Prostate gland (tissue), 2 donors: ENCODE data around the gene ADAM10. TPM values are rescaled to one million over a fixed set of nuclear protein-coding genes. Genes with fewer than 3 reads are reported as not detected.

ENCODE experiments used
- DNase-seq: peaks from one replicate; pipeline ENCODE4 v3.0.0-alpha.2; 2019; ENCODE audit warnings: low spot score
- H3K27ac ChIP-seq, 2 donors: fragments of 200-600 bp; sonication (generic); 2 replicates each; pipeline ENCODE4 v1.5.1; 2017 to 2019
- H3K27me3 ChIP-seq: fragments of 200-600 bp; sonication (generic); replicated peaks from 2 replicates; pipeline ENCODE4 v1.5.1; 2019; ENCODE audit not compliant: insufficient read depth
- H3K36me3 ChIP-seq, 2 donors: fragments of 200-600 bp; sonication (generic); 1 replicate in 1 of 2; 2 replicates in 1 of 2; pipeline versions ENCODE4 v1.5.1 to v1.8.1; 2017 to 2019
- H3K4me1 ChIP-seq: fragments of 200-600 bp; sonication (generic); replicated peaks from 2 replicates; pipeline ENCODE4 v1.5.1; 2019
- H3K4me3 ChIP-seq, 2 donors: fragments of 200-600 bp; sonication (generic); 2 replicates each; pipeline ENCODE4 v1.5.1; 2017 to 2019
- H3K9me3 ChIP-seq: fragments of 200-600 bp; sonication (generic); 2 replicates; pipeline ENCODE4 v1.5.1; 2017
- POLR2A ChIP-seq: fragments of 450-650 bp; IDR thresholded peaks from one replicate; pipeline ENCODE4 v1.6.1; 2016; ENCODE audit warnings: antibody characterized with exemption, mild to moderate bottlenecking
- POLR2AphosphoS5 ChIP-seq: sonication (generic); formaldehyde crosslinking; IDR thresholded peaks from one replicate; pipeline ENCODE4 v1.6.1; 2017; ENCODE audit warnings: antibody characterized with exemption
- WGBS: methylation state at CpG from one replicate; pipeline ENCODE4 v1.1.5; 2018; 5-methylcytosine and 5-hydroxymethylcytosine counted together
- intact Hi-C: fragments of 100-400 bp; cut with DNase I; formaldehyde crosslinking; loops from one replicate; pipeline ENCODE4 v1.14.2; 2022
- total RNA-seq, 2 donors: library from RNA; depleted of rRNA; stranded (reverse); fragments of >200 nt; gene quantifications; one replicate each; pipeline ENCODE4 v1.1.0, GENCODE V29; 2016
- TF ChIP-seq, protein P1 (sequence below), 4 experiments: fragments of 200-600 bp in 2 of 4; fragments of 450-650 bp in 2 of 4; sonication (generic) in 2 of 4; IDR thresholded peaks; 1 replicate in 3 of 4; 2 replicates in 1 of 4; pipeline ENCODE4 v1.5.1; 2016 to 2019; ENCODE audit warnings: antibody characterized with exemption in 4 of 4, mild to moderate bottlenecking in 2 of 4, moderate library complexity in 2 of 4

The ADAM10 gene
- total RNA-seq, 2 donors from 2014 or later: 74.4 to 95.0 TPM

DNA sequence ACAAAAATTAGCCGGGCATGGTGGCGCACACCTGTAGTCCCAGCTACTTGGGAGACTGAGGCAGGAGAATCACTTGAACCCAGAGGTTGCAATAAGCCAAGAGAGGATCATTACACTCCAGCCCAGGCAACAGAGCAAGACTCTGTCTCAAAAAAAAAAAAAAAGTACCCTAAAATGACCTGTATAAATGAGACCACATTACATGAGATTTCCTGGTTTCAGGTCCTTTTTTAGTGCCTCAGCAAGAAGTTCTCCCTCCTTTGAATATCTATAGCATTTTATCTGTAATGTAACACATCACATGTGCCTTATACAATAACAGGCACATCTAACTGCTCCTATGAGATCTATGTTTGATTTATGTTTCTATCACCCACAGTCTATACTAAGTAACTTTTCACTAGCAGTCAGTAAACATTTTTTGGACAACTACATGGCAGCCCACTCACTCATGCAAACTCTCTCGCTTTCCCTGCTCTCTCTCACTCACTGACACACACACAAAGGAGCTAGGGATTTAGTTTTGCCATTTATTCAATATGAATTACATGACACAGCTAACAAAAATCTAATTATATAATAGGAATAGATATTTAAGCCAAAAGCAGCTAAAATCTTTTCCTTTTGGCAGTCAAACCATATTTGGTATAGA is 34.1 kb downstream of the ADAM10 start:
- H3K4me1 ChIP-seq: no peaks in the 10 kb centered on the region
- no peaks in the 10 kb centered on the region for H3K27me3 ChIP-seq
- intact Hi-C loops: no loop called here
- no peak overlapping the region for H3K4me3 ChIP-seq
- H3K27ac ChIP-seq: no peak overlapping the region
- WGBS: 100% methylated on average over 3 of the region's 3 CpGs
- no peaks in the 10 kb centered on the region for H3K9me3 ChIP-seq
- H3K36me3 ChIP-seq: no peaks in the 10 kb centered on the region
- TF ChIP-seq POLR2AphosphoS5: no peak
- TF ChIP-seq POLR2A: no peak
- TF ChIP-seq, protein P1, sequence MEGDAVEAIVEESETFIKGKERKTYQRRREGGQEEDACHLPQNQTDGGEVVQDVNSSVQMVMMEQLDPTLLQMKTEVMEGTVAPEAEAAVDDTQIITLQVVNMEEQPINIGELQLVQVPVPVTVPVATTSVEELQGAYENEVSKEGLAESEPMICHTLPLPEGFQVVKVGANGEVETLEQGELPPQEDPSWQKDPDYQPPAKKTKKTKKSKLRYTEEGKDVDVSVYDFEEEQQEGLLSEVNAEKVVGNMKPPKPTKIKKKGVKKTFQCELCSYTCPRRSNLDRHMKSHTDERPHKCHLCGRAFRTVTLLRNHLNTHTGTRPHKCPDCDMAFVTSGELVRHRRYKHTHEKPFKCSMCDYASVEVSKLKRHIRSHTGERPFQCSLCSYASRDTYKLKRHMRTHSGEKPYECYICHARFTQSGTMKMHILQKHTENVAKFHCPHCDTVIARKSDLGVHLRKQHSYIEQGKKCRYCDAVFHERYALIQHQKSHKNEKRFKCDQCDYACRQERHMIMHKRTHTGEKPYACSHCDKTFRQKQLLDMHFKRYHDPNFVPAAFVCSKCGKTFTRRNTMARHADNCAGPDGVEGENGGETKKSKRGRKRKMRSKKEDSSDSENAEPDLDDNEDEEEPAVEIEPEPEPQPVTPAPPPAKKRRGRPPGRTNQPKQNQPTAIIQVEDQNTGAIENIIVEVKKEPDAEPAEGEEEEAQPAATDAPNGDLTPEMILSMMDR (IDR thresholded peaks at IDR 0.05): no peak
- no peak for DNase-seq

DNA sequence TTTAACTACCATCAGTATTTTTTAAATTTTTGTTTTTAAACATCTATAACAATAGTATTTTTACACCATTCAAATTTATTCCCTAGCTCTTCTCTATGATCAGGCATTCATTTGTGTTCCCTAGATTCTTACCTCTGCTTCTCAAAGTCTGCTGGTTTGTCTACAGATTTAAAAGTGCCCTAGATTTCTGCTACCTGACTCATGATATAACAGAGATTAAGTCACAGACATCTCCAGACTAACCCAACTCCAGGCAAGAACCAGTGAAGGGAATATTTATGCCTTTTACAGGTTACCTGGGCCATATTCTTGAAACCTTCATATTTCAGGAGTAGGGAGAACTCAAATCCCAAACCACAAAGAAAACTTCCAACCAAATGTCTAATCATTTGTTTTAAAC is 38.8 kb downstream of the ADAM10 start:
- Histone ChIP-seq H3K4me1 (no peaks in the 10 kb centered on the region), H3K9me3 (no peaks in the 10 kb centered on the region), H3K36me3 (no peaks in the 10 kb centered on the region), H3K27ac (no peak overlapping the region), H3K27me3 (no peaks in the 10 kb centered on the region), H3K4me3 (no peak overlapping the region)
- TF ChIP-seq POLR2AphosphoS5 (no peak), POLR2A (no peak)
- TF ChIP-seq, protein P1 (IDR thresholded peaks at IDR 0.05): no peak
- DNase-seq: no peak
- intact Hi-C loops: no loop called here

DNA sequence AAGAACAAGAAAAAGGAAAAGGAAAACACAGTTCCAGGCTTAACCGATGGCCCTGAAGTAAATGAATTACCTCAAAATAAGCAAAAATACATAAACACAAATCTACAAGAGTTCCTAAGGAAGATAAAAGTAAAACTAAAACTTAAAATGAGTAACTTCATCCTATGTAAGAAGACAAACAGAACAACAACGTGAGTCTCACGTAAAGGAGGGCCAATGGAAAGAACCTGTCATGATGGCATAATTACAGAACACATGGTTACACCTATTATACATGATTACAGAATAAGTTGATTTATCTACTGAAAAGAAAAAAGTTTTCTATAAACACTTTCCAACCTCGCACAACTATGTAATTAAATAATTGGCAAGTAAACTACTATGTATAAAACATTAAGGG is 42.1 kb downstream of the ADAM10 start:
- Histone ChIP-seq H3K9me3 (no peaks in the 10 kb centered on the region), H3K36me3 (no peaks in the 10 kb centered on the region), H3K4me1 (no peaks in the 10 kb centered on the region), H3K27me3 (no peaks in the 10 kb centered on the region), H3K4me3 (no peak overlapping the region), H3K27ac (no peak overlapping the region)
- DNase-seq: no peak
- WGBS: 89% methylated on average over 4 of the region's 4 CpGs
- intact Hi-C loops: no loop called here
- TF ChIP-seq POLR2AphosphoS5: no peak
- TF ChIP-seq, protein P1 (IDR thresholded peaks at IDR 0.05): no peak
- no peak for TF ChIP-seq POLR2A

DNA sequence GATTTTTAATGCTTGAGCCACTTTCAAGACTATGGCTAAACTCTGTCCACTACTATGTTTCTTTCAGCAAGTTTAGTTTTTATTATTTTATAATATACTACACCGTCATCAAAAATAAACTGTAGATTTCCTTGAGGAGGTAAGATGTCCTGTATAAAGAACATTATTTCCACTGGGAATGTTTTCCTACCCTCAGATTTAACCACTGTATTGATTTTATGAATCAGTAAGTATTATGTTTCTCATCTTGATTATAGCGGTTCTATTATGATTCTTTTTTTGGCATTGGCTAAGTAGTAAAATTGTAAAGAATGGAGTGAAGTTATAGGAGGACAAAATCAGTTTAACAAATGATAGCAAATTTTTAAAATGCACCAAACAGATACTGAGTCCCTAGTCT is 44.4 kb downstream of the ADAM10 start:
- H3K27me3 ChIP-seq: no peaks in the 10 kb centered on the region
- H3K36me3 ChIP-seq: no peaks in the 10 kb centered on the region
- H3K9me3 ChIP-seq: no peaks in the 10 kb centered on the region
- no peak for DNase-seq
- TF ChIP-seq, protein P1 (IDR thresholded peaks at IDR 0.05): no peak
- TF ChIP-seq POLR2AphosphoS5 (no peak), POLR2A (no peak)
- intact Hi-C loops: no loop called here
- 62% methylated on average over 2 of the region's 2 CpGs for WGBS
- H3K4me1 ChIP-seq: no peaks in the 10 kb centered on the region
- H3K4me3 ChIP-seq: no peak overlapping the region
- H3K27ac ChIP-seq: no peak overlapping the region

DNA sequence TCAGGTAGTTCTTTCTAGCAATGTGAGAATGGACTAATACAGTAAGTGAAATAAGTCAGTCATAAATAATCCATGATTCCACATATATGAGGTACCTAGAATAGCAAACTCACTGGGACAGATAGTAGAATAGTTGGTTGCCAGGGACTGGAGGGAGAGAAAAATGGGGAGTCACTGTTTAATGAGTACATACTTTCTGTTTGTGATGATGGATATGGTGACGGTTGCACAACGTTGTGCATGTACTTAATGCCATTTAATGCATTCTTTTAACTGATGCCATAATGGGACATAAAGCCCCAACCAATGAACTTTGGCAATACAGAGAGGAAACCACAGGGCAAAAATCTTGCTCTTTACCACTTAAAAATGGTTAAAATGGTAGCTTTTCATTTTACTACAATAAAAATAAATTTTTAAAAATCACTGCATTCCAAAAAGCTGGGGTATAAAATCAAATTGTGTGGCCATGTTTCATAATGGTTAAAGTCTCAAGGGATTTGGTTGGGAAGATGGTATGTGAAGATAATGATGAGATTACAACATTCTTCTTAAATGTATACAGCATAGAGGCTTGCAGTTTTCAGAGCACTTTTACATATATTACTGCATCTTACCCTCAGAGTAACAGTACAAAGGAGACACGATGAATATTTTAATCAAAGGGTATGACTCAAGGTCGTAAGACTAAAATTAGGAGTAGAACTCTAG is 45.2 kb downstream of the ADAM10 start:
- Histone ChIP-seq H3K36me3 (no peaks in the 10 kb centered on the region), H3K4me3 (no peak overlapping the region), H3K27me3 (no peaks in the 10 kb centered on the region), H3K9me3 (no peaks in the 10 kb centered on the region), H3K27ac (no peak overlapping the region), H3K4me1 (no peaks in the 10 kb centered on the region)
- TF ChIP-seq, protein P1 (IDR thresholded peaks at IDR 0.05): no peak
- TF ChIP-seq POLR2AphosphoS5 (no peak), POLR2A (no peak)
- intact Hi-C loops: no loop called here
- no peak for DNase-seq
- WGBS: 84% methylated on average over 4 of the region's 4 CpGs
